ENCODE results near the gene SCRG1. TPM values are rescaled to one million over a fixed set of nuclear protein-coding genes. Genes with fewer than 3 reads are reported as not detected.

Gene SCRG1
- total RNA-seq, 6 donors from 2014 or later: 0.09 to 0.27 TPM; not detected in 4

GRCh38 chr4:173398220-173398619, 696 bp downstream of the SCRG1 start:
- H3K4me3 ChIP-seq: no peak overlapping the region
- no peak for TF ChIP-seq EP300 (IDR thresholded peaks at IDR 0.05)
- TF ChIP-seq POLR2AphosphoS5 (IDR thresholded peaks at IDR 0.05): no peak
- no peak for TF ChIP-seq POLR2A (IDR thresholded peaks at IDR 0.05)
- TF ChIP-seq CTCF (IDR thresholded peaks at IDR 0.05): no peak
- no peak overlapping the region for H3K27ac ChIP-seq
- no peak for DNase-seq
- H3K9me3 ChIP-seq: no peaks in the 10 kb centered on the region
- no peaks in the 10 kb centered on the region for H3K27me3 ChIP-seq
- ATAC-seq (ENCODE audit: low FRiP score in 2 of 2): no peak
- peaks cover 0 to 2% (median 0%) of the 10 kb centered on the region in 4 donors for H3K36me3 ChIP-seq
- H3K4me1 ChIP-seq: no peaks in the 10 kb centered on the region

- TF ChIP-seq EP300 (IDR thresholded peaks at IDR 0.05) (no peak), POLR2AphosphoS5 (IDR thresholded peaks at IDR 0.05) (no peak), POLR2A (IDR thresholded peaks at IDR 0.05) (no peak), CTCF (IDR thresholded peaks at IDR 0.05) (no peak)
Observed at GRCh38 chr4:173397604-173398003, 1.3 kb downstream of the SCRG1 start.

GRCh38 chr4:173391701-173392100, 7.2 kb downstream of the SCRG1 start:
- Histone ChIP-seq H3K27me3 (no peaks in the 10 kb centered on the region), H3K27ac (no peak overlapping the region), H3K4me1 (no peaks in the 10 kb centered on the region), H3K36me3 (no peaks in the 10 kb centered on the region), H3K9me3 (no peaks in the 10 kb centered on the region), H3K4me3 (no peak overlapping the region)
- WGBS, 2 donors: 91 to 95% methylated on average over 1 of the region's 1 CpG
- ATAC-seq (ENCODE audit: low FRiP score in 2 of 2) (no peak), DNase-seq (no peak)
- TF ChIP-seq EP300 (IDR thresholded peaks at IDR 0.05): no peak
- no peak for TF ChIP-seq CTCF (IDR thresholded peaks at IDR 0.05)
- TF ChIP-seq POLR2A (IDR thresholded peaks at IDR 0.05): no peak
- TF ChIP-seq POLR2AphosphoS5 (IDR thresholded peaks at IDR 0.05): no peak

More at GRCh38 chr4:173397604-173398003, 1.3 kb downstream of the SCRG1 start:
- H3K4me1 ChIP-seq: no peaks in the 10 kb centered on the region
- H3K27me3 ChIP-seq: no peaks in the 10 kb centered on the region
- H3K4me3 ChIP-seq: no peak overlapping the region
- no peak for DNase-seq
- no peaks in the 10 kb centered on the region for H3K9me3 ChIP-seq
- no peak overlapping the region for H3K27ac ChIP-seq
- WGBS, 2 donors: 71 to 95% methylated on average over 1 of the region's 1 CpG
- ATAC-seq (ENCODE audit: low FRiP score in 2 of 2): no peak
- no peaks in the 10 kb centered on the region for H3K36me3 ChIP-seq

DNA sequence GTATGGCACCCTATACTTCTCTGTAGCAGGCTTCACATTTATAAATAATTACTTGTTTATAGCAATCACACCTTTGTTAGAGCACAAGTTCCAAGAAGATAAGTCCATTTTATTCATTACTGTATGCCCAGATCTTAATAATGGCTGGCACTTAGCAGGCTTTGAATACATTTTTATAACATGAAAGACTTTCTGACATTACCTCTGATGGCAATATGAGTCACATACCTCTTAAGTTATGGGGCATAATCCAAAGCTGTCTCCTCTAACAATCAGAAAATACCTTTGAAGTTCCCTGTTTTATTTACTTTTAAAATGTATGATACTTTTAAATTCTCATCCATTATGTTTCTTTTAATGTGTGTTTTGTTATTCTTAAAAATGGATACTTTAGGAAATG, 12.2 kb downstream of the SCRG1 start:
- Histone ChIP-seq H3K4me1 (no peaks in the 10 kb centered on the region), H3K4me3 (no peak overlapping the region), H3K27ac (no peak overlapping the region), H3K9me3 (no peaks in the 10 kb centered on the region), H3K27me3 (no peaks in the 10 kb centered on the region), H3K36me3 (no peaks in the 10 kb centered on the region)
- DNase-seq (no peak), ATAC-seq (ENCODE audit: low FRiP score in 2 of 2) (no peak)
- TF ChIP-seq POLR2A (IDR thresholded peaks at IDR 0.05) (no peak), EP300 (IDR thresholded peaks at IDR 0.05) (no peak), POLR2AphosphoS5 (IDR thresholded peaks at IDR 0.05) (no peak), CTCF (IDR thresholded peaks at IDR 0.05) (no peak)

GRCh38 chr4:173382349-173382748, 16.6 kb downstream of the SCRG1 start:
- H3K9me3 ChIP-seq: no peaks in the 10 kb centered on the region
- no peak for ATAC-seq (ENCODE audit: low FRiP score in 2 of 2)
- H3K4me3 ChIP-seq: no peak overlapping the region
- TF ChIP-seq POLR2AphosphoS5 (IDR thresholded peaks at IDR 0.05): no peak
- no peaks in the 10 kb centered on the region for H3K36me3 ChIP-seq
- no peak overlapping the region for H3K27ac ChIP-seq
- no peak for DNase-seq
- 96 to 97% methylated on average over 4 of the region's 4 CpGs for WGBS, 2 donors
- no peaks in the 10 kb centered on the region for H3K4me1 ChIP-seq
- H3K27me3 ChIP-seq: no peaks in the 10 kb centered on the region

All from upper lobe of left lung (tissue), 6 donors.